Ishikawa (cell line): ENCODE data around the gene ZMYND10.

ENCODE experiments used
- CEBPB ChIP-seq: IDR thresholded peaks from 2 replicates; pipeline ENCODE4 v1.6.1; 2012
- CREB1 ChIP-seq: IDR thresholded peaks from 2 replicates; pipeline ENCODE4 v1.6.1; 2012; ENCODE audit warnings: low read depth
- EGR1 ChIP-seq: IDR thresholded peaks from 2 replicates; pipeline ENCODE4 v1.6.1; 2012
- EP300 ChIP-seq: IDR thresholded peaks from 2 replicates; pipeline ENCODE4 v1.6.1; 2012; ENCODE audit warnings: borderline replicate concordance
- FOXM1 ChIP-seq: IDR thresholded peaks from 2 replicates; pipeline ENCODE4 v1.6.1; 2012; ENCODE audit warnings: low read depth, borderline replicate concordance
- NFIC ChIP-seq: IDR thresholded peaks from 2 replicates; pipeline ENCODE4 v1.6.1; 2012
- RAD21 ChIP-seq: IDR thresholded peaks from 2 replicates; pipeline ENCODE4 v1.6.1; 2012; ENCODE audit warnings: low read depth
- REST ChIP-seq: IDR thresholded peaks from 2 replicates; pipeline ENCODE4 v1.6.1; 2012; ENCODE audit warnings: low read depth, mild to moderate bottlenecking
- TAF1 ChIP-seq: IDR thresholded peaks from 2 replicates; pipeline ENCODE4 v1.6.1; 2012; ENCODE audit warnings: low read depth, mild to moderate bottlenecking
- TCF12 ChIP-seq: IDR thresholded peaks from 2 replicates; pipeline ENCODE4 v1.6.1; 2012; ENCODE audit warnings: low read depth
- TEAD4 ChIP-seq: IDR thresholded peaks from 2 replicates; pipeline ENCODE4 v1.6.1; 2012
- YY1 ChIP-seq: IDR thresholded peaks from 2 replicates; pipeline ENCODE4 v1.6.1; 2012; ENCODE audit warnings: low read depth
- ZBTB7A ChIP-seq: IDR thresholded peaks from 2 replicates; pipeline ENCODE4 v1.6.1; 2012; ENCODE audit warnings: low read depth
- TF ChIP-seq, protein P1 (sequence below): IDR thresholded peaks from 2 replicates; pipeline ENCODE4 v1.6.1; 2012
- TF ChIP-seq, protein P2 (sequence below): IDR thresholded peaks from 2 replicates; pipeline ENCODE4 v1.6.1; 2012

The ZMYND10 gene

GRCh38 chr3:50388720-50389413 lies 43.3 kb upstream of the ZMYND10 start:
- TF ChIP-seq ZBTB7A (no peak), FOXM1 (no peak), TCF12 (no peak), YY1 (no peak), TEAD4 (no peak), EGR1 (no peak), REST (no peak), TAF1 (no peak), CREB1 (no peak), NFIC (no peak), CEBPB (no peak), EP300 (no peak), RAD21 (no peak)
- TF ChIP-seq, protein P1, sequence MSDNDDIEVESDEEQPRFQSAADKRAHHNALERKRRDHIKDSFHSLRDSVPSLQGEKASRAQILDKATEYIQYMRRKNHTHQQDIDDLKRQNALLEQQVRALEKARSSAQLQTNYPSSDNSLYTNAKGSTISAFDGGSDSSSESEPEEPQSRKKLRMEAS: no peak
- TF ChIP-seq, protein P2, sequence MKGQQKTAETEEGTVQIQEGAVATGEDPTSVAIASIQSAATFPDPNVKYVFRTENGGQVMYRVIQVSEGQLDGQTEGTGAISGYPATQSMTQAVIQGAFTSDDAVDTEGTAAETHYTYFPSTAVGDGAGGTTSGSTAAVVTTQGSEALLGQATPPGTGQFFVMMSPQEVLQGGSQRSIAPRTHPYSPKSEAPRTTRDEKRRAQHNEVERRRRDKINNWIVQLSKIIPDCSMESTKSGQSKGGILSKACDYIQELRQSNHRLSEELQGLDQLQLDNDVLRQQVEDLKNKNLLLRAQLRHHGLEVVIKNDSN: no peak

- TF ChIP-seq NFIC (no peak), CEBPB (no peak), YY1 (no peak), EGR1 (no peak), RAD21 (peak; percentile 27; the same call in 1 of the 2 replicates)
- TF ChIP-seq, protein P2: no peak
Observed at GRCh38 chr3:50388016-50388719, 42.6 kb upstream of the ZMYND10 start.

- no peak for TF ChIP-seq YY1
- no peak for TF ChIP-seq CEBPB
- TF ChIP-seq RAD21: no peak
Observed at GRCh38 chr3:50385754-50386153, 40.2 kb upstream of the ZMYND10 start.

GRCh38 chr3:50383750-50384149 lies 38.2 kb upstream of the ZMYND10 start:
- TF ChIP-seq, protein P2: no peak
- 0 out of 2 replicates have a peak, but pooled peaks have one; percentile 43 for TF ChIP-seq NFIC
- no peak for TF ChIP-seq YY1
- no peak for TF ChIP-seq FOXM1

DNA sequence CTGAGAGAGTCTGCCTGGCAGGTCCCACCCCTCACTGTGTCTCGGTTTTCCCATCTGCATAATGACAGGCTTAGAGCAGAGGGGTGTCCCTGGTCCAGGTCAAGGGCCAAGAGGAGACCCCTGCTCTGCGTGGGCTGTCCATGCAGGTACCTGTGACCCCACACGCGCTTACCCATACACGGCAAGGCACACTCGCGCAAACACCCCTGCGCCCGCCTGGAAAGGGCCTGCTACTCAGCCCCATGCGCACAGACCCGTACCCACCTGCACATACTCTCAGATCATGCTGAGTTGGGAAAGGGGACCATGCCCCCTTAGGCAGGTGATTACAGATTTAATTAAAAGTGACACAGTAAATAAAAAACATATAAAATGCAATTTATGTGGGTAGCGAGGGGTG lies 37.2 kb upstream of the ZMYND10 start:
- no peak for TF ChIP-seq EP300
- TF ChIP-seq, protein P2: no peak
- no peak for TF ChIP-seq CREB1
- TF ChIP-seq YY1: no peak
- TF ChIP-seq RAD21: no peak
- TF ChIP-seq, protein P1: no peak
- no peak for TF ChIP-seq NFIC
- TF ChIP-seq TEAD4: no peak
- no peak for TF ChIP-seq EGR1
- TF ChIP-seq REST: no peak
- no peak for TF ChIP-seq CEBPB
- TF ChIP-seq FOXM1: no peak
- TF ChIP-seq TAF1: no peak
- no peak for TF ChIP-seq ZBTB7A
- no peak for TF ChIP-seq TCF12
